Transverse colon (tissue), 4 donors: ENCODE results near the gene TRAPPC14. TPM values are rescaled to one million over a fixed set of nuclear protein-coding genes. Genes with fewer than 3 reads are reported as not detected.
"Not testable (repeated sequence)": the region's sequence is repeated elsewhere in the genome, so short reads cannot be mapped to it uniquely, and the experiment has no call there.

Experiments
- DNase-seq: peaks from one replicate; pipeline ENCODE4 v3.0.0-alpha.2; 2019
- H3K27ac ChIP-seq, 4 donors: fragments of 200-600 bp; sonication (generic); 2 replicates each; pipeline ENCODE4 v1.5.1; 2016 to 2018; ENCODE audit warnings: inconsistent platforms in 4 of 4
- H3K27me3 ChIP-seq: fragments of 200-600 bp; sonication (generic); 2 replicates; pipeline ENCODE4 v1.5.1; 2017; ENCODE audit warnings: inconsistent platforms
- H3K36me3 ChIP-seq, 4 donors: fragments of 200-600 bp; sonication (generic); 2 replicates each; pipeline ENCODE4 v1.5.1; 2017 to 2019; ENCODE audit warnings: inconsistent platforms in 4 of 4
- H3K4me1 ChIP-seq, 4 donors: fragments of 200-600 bp; sonication (generic); 2 replicates each; pipeline ENCODE4 v1.5.1; 2017 to 2020; ENCODE audit warnings: inconsistent platforms in 4 of 4
- H3K4me3 ChIP-seq, 4 donors: fragments of 200-600 bp; sonication (generic); 1 replicate in 1 of 4; 2 replicates in 3 of 4; pipeline versions ENCODE4 v1.5.1 to v1.6.1; 2017 to 2019; ENCODE audit warnings: inconsistent platforms in 4 of 4
- H3K9me3 ChIP-seq, 2 donors: fragments of 200-600 bp; sonication (generic); 2 replicates each; pipeline ENCODE4 v1.5.1; 2017 to 2019; ENCODE audit warnings: inconsistent platforms in 2 of 2
- EP300 ChIP-seq: sonication (generic); formaldehyde crosslinking; IDR thresholded peaks from one replicate; pipeline ENCODE4 v1.6.1; 2017; ENCODE audit warnings: antibody characterized with exemption, low read depth
- POLR2A ChIP-seq: fragments of 450-650 bp; IDR thresholded peaks from one replicate; pipeline ENCODE4 v1.6.1; 2016; ENCODE audit warnings: antibody characterized with exemption, mild to moderate bottlenecking, moderate library complexity
- POLR2AphosphoS5 ChIP-seq, 3 donors: sonication (generic); formaldehyde crosslinking; IDR thresholded peaks; one replicate each; pipeline ENCODE4 v1.6.1; 2016; ENCODE audit warnings: antibody characterized with exemption in 3 of 3
- WGBS, 2 donors: methylation state at CpG; one replicate each; pipeline ENCODE4 v1.1.5; 2018; ENCODE audit warnings: low coverage in 1 of 2; 5-methylcytosine and 5-hydroxymethylcytosine counted together
- in situ Hi-C, 4 donors: fragments of 200-750 bp; cut with MboI; loops; one replicate each; pipeline versions ENCODE4 v1.15.0 to v1.15.1; 2017; ENCODE audit warnings: low sequenced_read_pairs in 3 of 4, low pct_ligation_motif_present in 1 of 4, low pct_unique_long_range_greater_than_20kb in 1 of 4
- intact Hi-C: fragments of 100-400 bp; cut with DNase I; formaldehyde crosslinking; loops from one replicate; pipeline ENCODE4 v1.15.1; 2023; ENCODE audit warnings: low total_unique reads
- total RNA-seq, 4 donors: library from RNA; depleted of rRNA; stranded (reverse); fragments of >200 nt; gene quantifications; one replicate each; pipeline ENCODE4 v1.1.0, GENCODE V29; 2016
- TF ChIP-seq, protein P1 (sequence below), 5 experiments: fragments of 200-600 bp in 3 of 5; fragments of 450-650 bp in 2 of 5; sonication (generic) in 3 of 5; IDR thresholded peaks; 1 replicate in 2 of 5; 2 replicates in 3 of 5; pipeline ENCODE4 v1.5.1; 2016 to 2017; ENCODE audit warnings: antibody characterized with exemption in 5 of 5, inconsistent platforms in 3 of 5, mild to moderate bottlenecking in 2 of 5, moderate library complexity in 1 of 5

The TRAPPC14 gene
- total RNA-seq: 100 to 1,000 TPM in 1 of 4 donors, 10 to 100 TPM in 3; 43.5 to 111 (median 51.2) TPM

GRCh38 chr7:100158229-100159098 is at the start of gene TRAPPC14:
Gene TRAPPC14, minus strand, starts transcription at chr7:100158723. Its CDS starts 224 bp downstream, at chr7:100158499.
- WGBS, 2 donors: 2% methylated on average over 73 of the region's 87 CpGs; no CpG with 5 or more reads in 1 of the 2 donors
- in situ Hi-C loops (no loop called here), intact Hi-C loops (loop anchor here (1.0 kb wide), 1 partner anchor 44 kb away; no protein-coding TSS in a partner anchor)
- Histone ChIP-seq H3K4me3 (peak within 1 kb of the TSS; percentile 36 to 92 (median 74)), H3K27ac (peak within 1 kb of the TSS; percentile 79 to 91 (median 90)), H3K36me3 (peaks cover 0 to 6% (median 0%) of the 10 kb centered on the region in 4 donors), H3K9me3 (no peaks in the 10 kb centered on the region), H3K4me1 (peaks cover 20 to 62% (median 49%) of the 10 kb centered on the region in 4 donors), H3K27me3 (no peaks in the 10 kb centered on the region)
- DNase-seq: peak; percentile 95
- TF ChIP-seq POLR2A (peak; percentile 71), EP300 (no peak), POLR2AphosphoS5 (IDR thresholded peaks at IDR 0.05) (peak; percentile 56 to 81 (median 75))
- TF ChIP-seq, protein P1, sequence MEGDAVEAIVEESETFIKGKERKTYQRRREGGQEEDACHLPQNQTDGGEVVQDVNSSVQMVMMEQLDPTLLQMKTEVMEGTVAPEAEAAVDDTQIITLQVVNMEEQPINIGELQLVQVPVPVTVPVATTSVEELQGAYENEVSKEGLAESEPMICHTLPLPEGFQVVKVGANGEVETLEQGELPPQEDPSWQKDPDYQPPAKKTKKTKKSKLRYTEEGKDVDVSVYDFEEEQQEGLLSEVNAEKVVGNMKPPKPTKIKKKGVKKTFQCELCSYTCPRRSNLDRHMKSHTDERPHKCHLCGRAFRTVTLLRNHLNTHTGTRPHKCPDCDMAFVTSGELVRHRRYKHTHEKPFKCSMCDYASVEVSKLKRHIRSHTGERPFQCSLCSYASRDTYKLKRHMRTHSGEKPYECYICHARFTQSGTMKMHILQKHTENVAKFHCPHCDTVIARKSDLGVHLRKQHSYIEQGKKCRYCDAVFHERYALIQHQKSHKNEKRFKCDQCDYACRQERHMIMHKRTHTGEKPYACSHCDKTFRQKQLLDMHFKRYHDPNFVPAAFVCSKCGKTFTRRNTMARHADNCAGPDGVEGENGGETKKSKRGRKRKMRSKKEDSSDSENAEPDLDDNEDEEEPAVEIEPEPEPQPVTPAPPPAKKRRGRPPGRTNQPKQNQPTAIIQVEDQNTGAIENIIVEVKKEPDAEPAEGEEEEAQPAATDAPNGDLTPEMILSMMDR (IDR thresholded peaks at IDR 0.05): peak in 1 of 5 experiments; percentile 15

- no peak for DNase-seq
- intact Hi-C loops (no loop called here), in situ Hi-C loops (no loop called here)
- 78 to 80% methylated on average over 1 to 9 of the region's 9 CpGs for WGBS, 2 donors
- peaks cover 0 to 20% (median 4%) of the 10 kb centered on the region in 4 donors for H3K4me1 ChIP-seq
- H3K27me3 ChIP-seq: no peaks in the 10 kb centered on the region
- no peak overlapping the region for H3K4me3 ChIP-seq
- H3K9me3 ChIP-seq: no peaks in the 10 kb centered on the region
- no peak overlapping the region for H3K27ac ChIP-seq
- H3K36me3 ChIP-seq: no peaks in the 10 kb centered on the region
- TF ChIP-seq POLR2A (no peak), EP300 (no peak), POLR2AphosphoS5 (IDR thresholded peaks at IDR 0.05) (no peak)
- TF ChIP-seq, protein P1 (IDR thresholded peaks at IDR 0.05): no peak
Measured at GRCh38 chr7:100204454-100204853, 45.9 kb upstream of the TRAPPC14 start.

DNA sequence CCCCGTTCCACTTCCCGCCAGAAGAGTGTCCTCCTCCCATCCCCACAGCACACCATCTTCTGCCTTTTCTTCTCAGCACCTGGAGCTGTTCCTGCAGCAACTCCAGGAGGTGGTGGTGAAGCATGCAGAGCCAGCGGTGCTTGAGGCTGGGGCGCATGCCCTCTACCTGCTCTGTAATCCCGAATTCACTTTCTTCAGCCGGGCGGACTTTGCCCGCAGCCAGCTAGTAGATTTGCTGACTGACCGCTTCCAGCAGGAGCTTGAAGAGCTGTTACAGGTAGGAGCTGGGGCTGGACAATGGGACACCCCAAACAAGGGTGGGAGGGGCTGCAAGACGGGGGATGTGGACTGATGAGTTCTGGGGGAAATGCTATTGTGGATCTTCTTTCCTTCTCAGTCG is 42.2 kb upstream of the TRAPPC14 start:
- DNase-seq: peak; percentile 58
- Histone ChIP-seq H3K4me3 (no peak overlapping the region), H3K4me1 (peaks cover 0 to 16% (median 4%) of the 10 kb centered on the region in 4 donors), H3K36me3 (no peaks in the 10 kb centered on the region), H3K9me3 (no peaks in the 10 kb centered on the region), H3K27ac (no peak overlapping the region), H3K27me3 (no peaks in the 10 kb centered on the region)
- TF ChIP-seq EP300 (no peak), POLR2A (no peak), POLR2AphosphoS5 (IDR thresholded peaks at IDR 0.05) (no peak)
- TF ChIP-seq, protein P1 (IDR thresholded peaks at IDR 0.05): no peak
- in situ Hi-C loops: no loop called here
- intact Hi-C loops: no loop called here
- 59 to 67% methylated on average over 3 to 11 of the region's 11 CpGs for WGBS, 2 donors

DNA sequence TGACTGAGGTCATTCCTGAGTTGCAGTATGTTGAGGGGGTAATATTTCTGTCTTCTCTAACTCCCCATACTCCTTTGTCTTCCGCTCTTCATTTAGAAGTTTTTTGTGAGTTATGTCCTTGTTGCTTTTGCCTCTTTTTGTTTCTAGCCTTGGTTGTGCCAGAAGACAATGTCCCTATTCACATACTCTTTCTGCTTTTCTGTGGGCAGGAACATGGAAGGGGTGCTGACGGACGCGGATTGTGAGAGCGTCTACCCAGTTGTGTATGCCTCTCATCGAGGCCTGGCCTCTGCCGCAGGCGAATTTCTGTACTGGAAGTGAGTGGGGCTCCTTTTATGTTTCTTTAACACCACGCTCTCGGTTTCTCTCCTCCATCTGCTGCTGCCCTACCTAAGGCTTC is 39.7 kb upstream of the TRAPPC14 start:
- DNase-seq: no peak
- Histone ChIP-seq H3K27ac (no peak overlapping the region), H3K9me3 (no peaks in the 10 kb centered on the region), H3K27me3 (no peaks in the 10 kb centered on the region), H3K4me3 (no peak overlapping the region), H3K4me1 (peaks cover 0 to 21% (median 4%) of the 10 kb centered on the region in 4 donors), H3K36me3 (no peaks in the 10 kb centered on the region)
- 93 to 94% methylated on average over 6 to 10 of the region's 10 CpGs for WGBS, 2 donors
- intact Hi-C loops: no loop called here
- TF ChIP-seq, protein P1 (IDR thresholded peaks at IDR 0.05): no peak
- no peak for TF ChIP-seq POLR2AphosphoS5 (IDR thresholded peaks at IDR 0.05)
- in situ Hi-C loops: no loop called here

- H3K4me1 ChIP-seq: peaks cover 0 to 23% (median 5%) of the 10 kb centered on the region in 4 donors
- WGBS, 2 donors: 60 to 87% methylated on average over 1 to 6 of the region's 6 CpGs
- H3K27me3 ChIP-seq, H3K4me3 ChIP-seq, in situ Hi-C loops, H3K9me3 ChIP-seq, DNase-seq, H3K36me3 ChIP-seq, H3K27ac ChIP-seq, intact Hi-C loops: not testable (repeated sequence)
Measured at GRCh38 chr7:100195901-100196322, 37.4 kb upstream of the TRAPPC14 start.
